Measurements from ENCODE around the gene RPS13.
"Not testable (repeated sequence)": the region's sequence is repeated elsewhere in the genome, so short reads cannot be mapped to it uniquely, and the experiment has no call there.

- not testable (repeated sequence) for TF ChIP-seq CTCF, POLR2A, POLR2AphosphoS5 (IDR thresholded peaks at IDR 0.05)
These were observed 30.3 kb upstream of the RPS13 start for GRCh38 chr11:17107745-17108144.
